Measurements from ENCODE around the gene SNX17.
A peak's percentile ranks its signal among the peaks of the same experiment; 100 is the strongest.

Gene SNX17

GRCh38 chr2:27369471-27370025 lies 868 bp upstream of the SNX17 start:
- no peak for DNase-seq (ENCODE audit: low read depth in 2 of 2)

GRCh38 chr2:27370816-27371620 lies 602 bp downstream of the SNX17 start:
- no peak for DNase-seq (ENCODE audit: low read depth in 2 of 2)

DNA sequence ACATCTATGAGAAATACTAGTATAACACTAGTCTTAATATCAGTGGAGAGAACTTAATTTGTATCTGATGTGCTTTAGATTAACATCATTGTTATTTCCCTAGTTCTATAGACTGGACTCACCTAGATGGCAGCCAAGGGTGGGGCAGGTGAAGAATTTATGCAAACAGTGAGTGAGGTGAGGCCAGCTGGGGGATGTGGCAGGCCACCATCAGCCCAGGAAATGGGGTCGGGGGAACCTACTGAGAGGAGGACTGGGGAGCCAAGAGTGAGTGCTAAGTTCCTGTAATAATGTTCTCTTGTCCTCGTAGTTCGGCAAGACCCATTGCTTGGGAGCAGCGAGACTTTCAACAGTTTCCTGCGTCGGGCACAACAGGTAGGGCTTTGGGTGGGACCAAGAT lies 2.5 kb downstream of the SNX17 start:
- DNase-seq (ENCODE audit: low read depth in 2 of 2), result no peak

DNA sequence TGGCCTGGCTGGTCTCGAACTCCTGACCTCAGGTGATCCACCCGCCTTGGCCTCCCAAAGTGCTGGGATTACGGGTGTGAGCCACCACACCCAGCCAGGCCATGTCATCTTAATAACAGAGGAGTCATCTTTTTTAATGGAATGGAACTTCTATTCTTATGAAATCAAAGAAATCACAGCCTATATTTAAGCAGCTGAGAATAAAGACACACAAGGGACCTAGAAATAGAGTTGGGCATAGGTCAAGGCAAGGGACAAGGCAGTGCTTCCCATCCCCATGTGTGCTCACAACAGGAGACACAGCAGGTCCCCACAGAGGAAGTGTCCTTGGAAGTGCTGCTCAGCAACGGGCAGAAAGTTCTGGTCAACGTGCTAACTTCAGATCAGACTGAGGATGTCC lies 3.2 kb downstream of the SNX17 start:
- DNase-seq (ENCODE audit: low read depth in 2 of 2), result no peak

DNA sequence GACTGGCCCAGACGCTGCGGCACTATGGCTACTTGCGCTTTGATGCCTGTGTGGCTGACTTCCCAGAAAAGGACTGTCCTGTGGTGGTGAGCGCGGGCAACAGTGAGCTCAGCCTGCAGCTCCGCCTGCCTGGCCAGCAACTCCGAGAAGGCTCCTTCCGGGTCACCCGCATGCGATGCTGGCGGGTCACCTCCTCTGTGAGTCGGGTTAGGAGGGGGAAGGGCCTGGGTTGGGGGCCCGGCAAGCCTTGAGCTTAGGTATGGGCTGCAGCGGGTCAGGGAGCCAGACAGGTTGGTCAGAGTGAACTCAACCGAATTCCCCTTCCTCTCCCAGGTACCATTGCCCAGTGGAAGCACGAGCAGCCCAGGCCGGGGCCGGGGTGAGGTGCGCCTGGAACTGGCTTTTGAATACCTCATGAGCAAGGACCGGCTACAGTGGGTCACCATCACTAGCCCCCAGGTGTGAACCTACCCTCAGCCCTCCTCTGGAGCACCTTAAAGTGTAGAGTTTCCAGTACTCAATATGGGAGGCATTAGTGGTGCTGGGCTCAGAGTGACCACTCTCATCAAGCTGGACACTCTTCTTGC lies 5.2 kb downstream of the SNX17 start:
- DNase-seq (ENCODE audit: low read depth in 2 of 2), result no peak

DNA sequence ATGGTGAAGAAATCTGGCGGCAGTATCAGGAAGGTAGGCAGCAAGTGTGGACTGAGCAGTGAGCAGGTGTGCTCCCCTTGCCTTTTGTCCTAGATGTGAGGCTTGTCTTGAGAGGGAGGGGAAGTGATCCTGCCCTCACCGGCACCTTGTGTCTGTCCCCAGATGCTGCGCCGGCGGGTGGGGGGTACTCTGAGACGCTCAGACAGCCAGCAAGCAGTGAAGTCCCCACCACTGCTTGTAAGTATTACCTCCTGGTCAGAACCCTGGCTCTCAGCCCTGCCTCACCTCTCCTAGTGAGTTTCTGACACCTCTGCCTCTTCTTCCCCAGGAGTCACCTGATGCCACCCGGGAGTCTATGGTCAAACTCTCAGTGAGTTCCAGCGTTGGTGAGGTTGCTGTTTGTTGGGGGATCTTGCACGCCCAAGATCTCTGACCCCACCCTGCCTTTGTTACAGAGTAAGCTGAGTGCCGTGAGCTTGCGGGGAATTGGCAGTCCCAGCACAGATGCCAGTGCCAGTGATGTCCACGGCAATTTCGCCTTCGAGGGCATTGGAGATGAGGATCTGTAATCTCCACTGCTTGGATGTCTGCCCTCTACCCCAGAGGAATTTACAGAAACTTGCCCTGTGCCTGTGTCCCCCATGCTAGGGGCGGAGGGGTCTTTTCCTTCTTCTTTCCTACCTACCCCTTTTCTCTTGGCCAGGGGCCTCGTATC lies 5.9 kb downstream of the SNX17 start:
- DNase-seq (ENCODE audit: low read depth in 2 of 2), result no peak

GRCh38 chr2:27376866-27377617 lies 6.6 kb downstream of the SNX17 start:
- DNase-seq (ENCODE audit: low read depth in 2 of 2), result no peak

DNA sequence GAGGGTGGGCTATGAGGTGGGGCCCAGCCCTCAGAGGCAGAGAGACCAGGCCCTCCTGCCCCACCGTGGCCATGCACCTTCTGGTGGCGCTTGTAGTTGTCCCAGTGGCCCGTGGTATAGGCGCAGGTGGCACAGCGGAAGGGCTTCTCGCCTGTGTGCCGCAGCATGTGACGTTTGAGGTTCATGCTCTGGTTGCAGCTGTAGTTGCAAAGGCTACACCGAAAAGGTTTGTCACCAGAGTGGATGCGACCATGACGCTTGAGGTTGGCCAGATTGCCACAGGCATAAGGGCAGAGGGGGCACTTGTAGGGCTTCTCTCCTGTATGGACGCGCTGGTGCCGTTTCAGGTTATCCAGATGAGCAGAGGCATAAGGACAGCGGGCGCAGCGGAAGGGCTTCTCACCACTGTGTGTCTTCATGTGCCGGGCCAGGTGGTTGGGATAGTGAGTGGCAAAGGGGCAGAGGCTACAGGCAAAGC lies 7.2 kb downstream of the SNX17 start:
- DNase-seq (ENCODE audit: low read depth in 2 of 2), result no peak

DNA sequence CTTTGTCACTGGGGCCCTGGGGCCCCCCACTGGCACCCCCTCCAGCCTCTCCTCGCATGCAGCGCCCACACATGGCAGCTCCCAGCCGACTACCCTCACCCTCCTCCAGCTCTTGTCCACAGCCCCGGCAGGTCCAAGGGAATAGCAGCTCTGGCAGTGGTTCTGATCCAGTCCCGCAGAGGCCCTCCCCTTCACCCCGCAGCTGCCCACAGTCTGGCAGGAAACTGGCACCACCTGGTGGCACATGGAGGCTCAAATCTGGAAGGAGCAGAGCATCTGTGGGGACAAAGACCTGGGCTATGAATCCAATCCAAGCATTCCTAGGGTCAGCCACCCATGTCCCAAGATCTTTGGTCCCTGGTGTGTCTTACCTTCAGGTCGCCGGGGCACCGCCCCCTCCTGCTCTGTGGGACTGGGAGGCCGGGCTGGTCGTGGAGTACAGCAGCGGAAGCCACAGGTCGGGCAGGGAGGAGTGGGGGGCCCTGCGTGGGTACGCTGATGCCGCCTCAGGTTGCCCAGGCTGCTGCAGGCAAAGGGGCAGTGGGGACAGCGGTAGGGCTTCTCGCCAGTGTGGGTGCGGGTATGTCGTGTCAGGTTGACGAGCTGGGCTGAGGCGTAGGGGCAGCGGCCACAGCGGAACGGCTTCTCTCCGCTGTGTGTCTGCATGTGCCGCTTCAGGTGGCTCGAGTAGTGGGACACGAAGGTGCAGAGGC lies 7.8 kb downstream of the SNX17 start:
- no peak for DNase-seq (ENCODE audit: low read depth in 2 of 2)

- DNase-seq (ENCODE audit: low read depth in 2 of 2), result no peak
Measured at GRCh38 chr2:27378809-27379290, 8.4 kb downstream of the SNX17 start.

- DNase-seq (ENCODE audit: low read depth in 2 of 2), result no peak
Measured at GRCh38 chr2:27379383-27379835, 9.0 kb downstream of the SNX17 start.

DNA sequence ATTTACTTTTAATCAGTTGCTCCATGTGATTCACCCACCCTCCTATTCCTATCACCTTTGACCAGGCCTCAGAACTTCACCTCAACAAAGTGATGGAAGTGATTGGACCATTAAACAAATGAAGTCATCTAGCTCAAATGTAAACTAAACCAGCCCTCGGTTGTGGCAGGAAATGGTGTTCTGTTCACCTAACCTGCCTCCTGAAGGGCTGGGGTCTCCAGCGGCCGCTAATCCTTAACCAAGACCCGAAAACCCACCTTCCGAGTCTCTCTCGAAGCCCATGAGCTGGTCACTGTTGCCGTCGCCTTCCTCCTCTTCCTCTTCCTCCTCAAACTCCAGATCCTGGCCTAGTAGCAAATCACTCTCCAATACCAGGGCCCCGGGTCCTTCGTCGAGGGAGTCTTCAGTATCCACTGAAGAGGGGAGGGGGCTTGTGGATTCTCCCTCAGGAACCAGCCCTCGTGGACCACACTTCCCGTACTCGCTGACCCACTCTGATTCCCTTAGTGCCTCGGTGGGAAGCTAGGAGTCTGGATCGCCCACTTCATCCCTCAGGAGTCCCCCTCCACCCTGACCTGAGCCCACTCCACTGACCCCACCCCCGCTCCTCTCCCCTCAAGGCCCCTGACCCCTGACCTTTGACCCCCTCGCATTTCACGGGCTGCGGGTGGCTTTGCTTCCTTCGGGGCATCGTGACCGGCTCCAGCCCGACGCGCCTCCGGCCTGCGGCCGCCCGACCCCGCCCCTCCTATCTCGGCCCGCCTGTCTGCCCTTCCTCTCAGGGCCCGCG lies 9.6 kb downstream of the SNX17 start:
- no peak for DNase-seq (ENCODE audit: low read depth in 2 of 2)

GRCh38 chr2:27380626-27381545 lies 10.5 kb downstream of the SNX17 start, which contains the start of gene ZNF513:
TSS of gene ZNF513 (minus strand) at chr2:27380734. CDS start at chr2:27380526, 208 bp downstream.
- peak; percentile 84 to 88 for DNase-seq (ENCODE audit: low read depth in 2 of 2)

DNA sequence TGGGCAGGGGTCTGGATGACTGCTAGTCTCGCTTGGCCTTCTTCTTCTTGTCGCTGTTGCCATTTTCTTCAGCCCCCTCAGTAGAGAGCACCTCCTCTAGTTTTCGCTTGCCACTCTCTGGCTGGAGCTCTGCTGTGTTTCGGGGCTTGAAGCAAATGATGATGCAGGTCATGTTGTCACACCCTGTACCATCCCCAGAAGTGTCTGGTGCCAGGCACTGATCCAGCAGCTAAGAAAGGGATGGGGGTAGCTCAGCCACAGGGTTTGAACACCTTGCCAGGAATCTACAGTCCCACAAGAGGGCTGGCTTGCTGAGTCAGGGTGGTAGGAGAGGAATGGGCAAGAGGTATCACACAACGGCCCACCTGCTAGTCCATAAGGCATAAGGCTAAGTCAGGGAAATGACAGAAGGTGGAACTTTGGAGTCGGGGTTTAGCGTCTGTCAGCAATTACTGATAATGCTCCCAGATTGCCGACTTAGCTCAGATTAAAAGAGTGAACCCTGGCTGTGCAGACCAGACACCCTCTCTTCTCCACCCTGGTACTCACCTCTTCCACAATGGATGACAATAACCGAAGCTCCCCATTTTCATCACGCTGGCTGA lies 11.3 kb downstream of the SNX17 start:
- DNase-seq (ENCODE audit: low read depth in 2 of 2), result no peak

DNA sequence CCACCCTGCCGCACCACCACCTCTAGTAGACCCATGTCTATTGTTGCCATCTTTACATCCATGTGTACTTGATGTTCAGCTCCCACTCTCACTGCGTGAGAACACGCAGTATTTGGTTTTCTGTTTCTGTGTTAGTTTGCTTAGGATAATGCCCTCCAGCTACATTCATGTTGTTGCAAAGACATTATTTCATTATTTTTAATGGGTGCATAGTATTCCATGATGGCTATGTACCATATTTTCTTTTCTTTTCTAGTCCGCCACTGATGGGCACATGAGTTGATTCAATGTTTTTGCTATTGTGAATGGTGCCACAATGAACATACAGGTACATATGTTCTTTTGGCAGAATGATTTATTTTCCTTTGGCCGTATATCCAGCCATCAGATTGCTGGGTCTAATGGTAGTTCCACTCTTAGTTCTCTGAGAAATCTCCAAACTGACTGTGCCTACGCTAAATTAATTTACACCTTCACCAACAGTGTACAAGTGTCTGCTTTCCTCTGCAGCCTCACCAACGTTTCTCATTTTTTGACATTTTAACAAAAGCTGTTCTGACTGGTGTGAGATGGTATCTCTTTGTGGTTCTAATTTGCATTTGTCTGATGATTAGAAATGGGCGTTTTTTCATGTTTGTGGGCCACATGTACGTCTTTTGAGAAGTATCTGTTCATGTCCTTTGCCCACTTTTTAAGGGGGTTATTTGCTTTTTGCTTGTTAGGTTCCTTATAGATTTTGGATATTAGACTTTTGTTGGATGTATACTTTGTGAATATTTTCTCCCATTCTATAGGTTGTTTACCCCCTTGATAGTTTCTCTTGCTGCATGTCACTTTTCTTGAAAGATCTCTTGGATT lies 20.6 kb downstream of the SNX17 start:
- no peak for DNase-seq (ENCODE audit: low read depth in 2 of 2)

- DNase-seq (ENCODE audit: low read depth in 2 of 2), result no peak
Measured at GRCh38 chr2:27393225-27393624, 22.8 kb downstream of the SNX17 start.

DNA sequence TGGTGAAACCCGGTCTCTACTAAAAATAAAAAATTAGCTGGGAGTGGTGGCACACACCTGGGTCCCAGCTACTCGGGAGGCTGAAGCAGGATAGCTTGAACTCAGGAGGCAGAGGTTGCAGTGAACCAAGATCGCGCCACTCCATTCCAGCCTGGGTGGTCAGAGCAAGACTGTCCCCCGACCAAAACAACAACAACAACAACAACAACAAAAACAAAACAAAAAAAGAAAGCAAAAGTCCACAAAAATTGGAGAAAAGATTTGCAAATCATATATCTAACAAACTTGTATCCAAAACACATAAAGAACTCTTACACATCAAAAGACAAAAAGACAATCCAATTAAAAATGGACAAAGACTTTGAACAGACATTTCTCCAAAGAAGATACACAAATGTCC lies 28.5 kb downstream of the SNX17 start:
- DNase-seq (ENCODE audit: low read depth in 2 of 2), result no peak
